ENCODE measurements around the gene KPNA6.

DNA sequence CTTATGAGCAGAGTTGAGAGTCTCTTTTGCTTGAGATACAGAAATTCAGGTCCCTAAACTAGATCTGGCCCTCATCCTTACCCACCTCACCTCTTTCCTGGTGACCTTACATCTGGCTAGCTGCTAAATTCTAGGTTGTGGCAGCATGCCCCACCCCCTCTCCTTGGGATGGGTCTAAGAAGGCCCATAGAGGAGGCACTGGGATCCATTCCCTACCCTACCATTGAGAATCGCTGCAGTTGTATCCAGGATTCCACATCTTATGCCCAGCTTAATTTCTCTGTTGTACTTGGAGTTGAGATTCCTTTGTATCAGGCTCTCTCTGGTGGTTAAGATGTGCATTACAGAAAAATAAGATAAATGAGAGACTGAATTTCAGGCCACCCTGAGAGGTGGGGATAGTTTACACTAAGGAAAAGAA is 44.6 kb upstream of the KPNA6 start:
- TF ChIP-seq, protein P1, sequence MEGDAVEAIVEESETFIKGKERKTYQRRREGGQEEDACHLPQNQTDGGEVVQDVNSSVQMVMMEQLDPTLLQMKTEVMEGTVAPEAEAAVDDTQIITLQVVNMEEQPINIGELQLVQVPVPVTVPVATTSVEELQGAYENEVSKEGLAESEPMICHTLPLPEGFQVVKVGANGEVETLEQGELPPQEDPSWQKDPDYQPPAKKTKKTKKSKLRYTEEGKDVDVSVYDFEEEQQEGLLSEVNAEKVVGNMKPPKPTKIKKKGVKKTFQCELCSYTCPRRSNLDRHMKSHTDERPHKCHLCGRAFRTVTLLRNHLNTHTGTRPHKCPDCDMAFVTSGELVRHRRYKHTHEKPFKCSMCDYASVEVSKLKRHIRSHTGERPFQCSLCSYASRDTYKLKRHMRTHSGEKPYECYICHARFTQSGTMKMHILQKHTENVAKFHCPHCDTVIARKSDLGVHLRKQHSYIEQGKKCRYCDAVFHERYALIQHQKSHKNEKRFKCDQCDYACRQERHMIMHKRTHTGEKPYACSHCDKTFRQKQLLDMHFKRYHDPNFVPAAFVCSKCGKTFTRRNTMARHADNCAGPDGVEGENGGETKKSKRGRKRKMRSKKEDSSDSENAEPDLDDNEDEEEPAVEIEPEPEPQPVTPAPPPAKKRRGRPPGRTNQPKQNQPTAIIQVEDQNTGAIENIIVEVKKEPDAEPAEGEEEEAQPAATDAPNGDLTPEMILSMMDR (IDR thresholded peaks at IDR 0.05; ENCODE audit: low read length) = peak; percentile 71
- TF ChIP-seq EZH2 (IDR thresholded peaks at IDR 0.05; ENCODE audit: borderline replicate concordance, low read length) = no peak
